Measurements from ENCODE around the gene CREB5.

CREB5 gene

GRCh38 chr7:28433039-28433438 lies 20.7 kb downstream of the CREB5 start:
- no peak for TF ChIP-seq CTCF (IDR thresholded peaks at IDR 0.05; ENCODE audit: low read depth, low read length, missing control alignments)
- no peak overlapping the region for H3K4me3 ChIP-seq (ENCODE audit: low read depth, low read length)
- no peak for DNase-seq (ENCODE audit: low read depth)

- no peak for DNase-seq (ENCODE audit: low read depth)
- H3K4me3 ChIP-seq (ENCODE audit: low read depth, low read length): no peak overlapping the region
- TF ChIP-seq CTCF (IDR thresholded peaks at IDR 0.05; ENCODE audit: low read depth, low read length, missing control alignments): no peak
Observed at GRCh38 chr7:28433699-28434219, 21.4 kb downstream of the CREB5 start.

- no peak for DNase-seq (ENCODE audit: low read depth)
- no peak overlapping the region for H3K4me3 ChIP-seq (ENCODE audit: low read depth, low read length)
- no peak for TF ChIP-seq CTCF (IDR thresholded peaks at IDR 0.05; ENCODE audit: low read depth, low read length, missing control alignments)
Observed at GRCh38 chr7:28434510-28434909, 22.2 kb downstream of the CREB5 start.

- H3K4me3 ChIP-seq (ENCODE audit: low read depth, low read length): no peak overlapping the region
- DNase-seq (ENCODE audit: low read depth): no peak
- TF ChIP-seq CTCF (IDR thresholded peaks at IDR 0.05; ENCODE audit: low read depth, low read length, missing control alignments): no peak
Observed at GRCh38 chr7:28435152-28435551, 22.8 kb downstream of the CREB5 start.

GRCh38 chr7:28435732-28436378 lies 23.5 kb downstream of the CREB5 start:
- H3K4me3 ChIP-seq (ENCODE audit: low read depth, low read length): no peak overlapping the region
- DNase-seq (ENCODE audit: low read depth): no peak
- TF ChIP-seq CTCF (IDR thresholded peaks at IDR 0.05; ENCODE audit: low read depth, low read length, missing control alignments): no peak

- no peak for DNase-seq (ENCODE audit: low read depth)
- no peak for TF ChIP-seq CTCF (IDR thresholded peaks at IDR 0.05; ENCODE audit: low read depth, low read length, missing control alignments)
- H3K4me3 ChIP-seq (ENCODE audit: low read depth, low read length): no peak overlapping the region
Observed at GRCh38 chr7:28440055-28440601, 27.8 kb downstream of the CREB5 start.
